ENCODE data around the gene DCK. TPM values are rescaled to one million over a fixed set of nuclear protein-coding genes. Genes with fewer than 3 reads are reported as not detected.

Gene DCK
- total and polyA plus RNA-seq, 9 donors = 5.5 to 12.8 (median 10.0) TPM

- 87 to 90% (median 88%) methylated on average over 5 of the region's 5 CpGs for WGBS, 3 donors
- Histone ChIP-seq H3K27me3 (no peaks in the 10 kb centered on the region), H3K36me3 (no peaks in the 10 kb centered on the region), H3K9me3 (no peaks in the 10 kb centered on the region), H3K27ac (no peak overlapping the region), H3K4me3 (no peak overlapping the region), H3K4me1 (ENCODE audit: insufficient read depth) (peaks cover 1% of the 10 kb centered on the region)
- no peak for DNase-seq
- intact Hi-C loops (cut with DNase I) = no loop called here
- no peak for TF ChIP-seq POLR2A (IDR thresholded peaks at IDR 0.05)
- no peak for TF ChIP-seq CTCF (IDR thresholded peaks at IDR 0.05)
- TF ChIP-seq EP300 (IDR thresholded peaks at IDR 0.05) = no peak
Measured at GRCh38 chr4:70948665-70949260, 44.7 kb upstream of the DCK start.

GRCh38 chr4:70954032-70954431 is 39.4 kb upstream of the DCK start:
- TF ChIP-seq EP300 (IDR thresholded peaks at IDR 0.05) (no peak), POLR2A (IDR thresholded peaks at IDR 0.05) (no peak), CTCF (IDR thresholded peaks at IDR 0.05) (no peak)
- peaks cover 1% of the 10 kb centered on the region for H3K4me1 ChIP-seq (ENCODE audit: insufficient read depth)
- no peak overlapping the region for H3K4me3 ChIP-seq
- H3K36me3 ChIP-seq = no peaks in the 10 kb centered on the region
- H3K27ac ChIP-seq = no peak overlapping the region
- no peaks in the 10 kb centered on the region for H3K27me3 ChIP-seq
- H3K9me3 ChIP-seq = no peaks in the 10 kb centered on the region
- intact Hi-C loops (cut with DNase I) = no loop called here
- no peak for DNase-seq
- 96 to 97% (median 96%) methylated on average over 1 of the region's 1 CpG for WGBS, 3 donors

GRCh38 chr4:70956549-70957210 is 36.8 kb upstream of the DCK start:
- intact Hi-C loops (cut with DNase I) = no loop called here
- no peaks in the 10 kb centered on the region for H3K36me3 ChIP-seq
- no peak overlapping the region for H3K27ac ChIP-seq
- peaks cover 3% of the 10 kb centered on the region for H3K4me1 ChIP-seq (ENCODE audit: insufficient read depth)
- H3K9me3 ChIP-seq = no peaks in the 10 kb centered on the region
- TF ChIP-seq EP300 (IDR thresholded peaks at IDR 0.05) = no peak
- TF ChIP-seq POLR2A (IDR thresholded peaks at IDR 0.05) = no peak
- TF ChIP-seq CTCF (IDR thresholded peaks at IDR 0.05) = no peak
- H3K4me3 ChIP-seq = no peak overlapping the region
- DNase-seq = no peak
- no peaks in the 10 kb centered on the region for H3K27me3 ChIP-seq
- WGBS, 3 donors = 81 to 83% (median 81%) methylated on average over 5 of the region's 5 CpGs

GRCh38 chr4:70958681-70959080 is 34.8 kb upstream of the DCK start:
- Histone ChIP-seq H3K4me1 (ENCODE audit: insufficient read depth) (peaks cover 1% of the 10 kb centered on the region), H3K27ac (no peak overlapping the region), H3K9me3 (no peaks in the 10 kb centered on the region), H3K4me3 (no peak overlapping the region), H3K36me3 (no peaks in the 10 kb centered on the region), H3K27me3 (no peaks in the 10 kb centered on the region)
- intact Hi-C loops (cut with DNase I) = no loop called here
- 79 to 94% (median 79%) methylated on average over 3 of the region's 3 CpGs for WGBS, 3 donors
- DNase-seq = no peak
- TF ChIP-seq CTCF (IDR thresholded peaks at IDR 0.05) (no peak), EP300 (IDR thresholded peaks at IDR 0.05) (no peak), POLR2A (IDR thresholded peaks at IDR 0.05) (no peak)
